Neural progenitor cell (in vitro differentiated cells): ENCODE measurements around the gene ATAD2B. TPM values are rescaled to one million over a fixed set of nuclear protein-coding genes. Genes with fewer than 3 reads are reported as not detected.

Experiments used
- DNase-seq: peaks from one replicate; pipeline ENCODE4 v3.0.0-alpha.2; 2016; ENCODE audit warnings: low spot score
- H2AFZ ChIP-seq: fragments of 200-600 bp; sonication (generic); replicated peaks from 2 replicates; pipeline ENCODE4 v1.6.1; 2016; ENCODE audit warnings: antibody characterized with exemption
- H3F3A ChIP-seq: fragments of 200-600 bp; sonication (generic); 2 replicates; pipeline ENCODE4 v1.6.1; 2016; ENCODE audit warnings: antibody characterized with exemption, low read depth
- H3K27ac ChIP-seq: fragments of 200-600 bp; sonication (generic); 2 replicates; pipeline ENCODE4 v1.5.1; 2016; ENCODE audit warnings: mild to moderate bottlenecking
- H3K27me3 ChIP-seq: fragments of 200-600 bp; sonication (generic); 2 replicates; pipeline ENCODE4 v1.6.1; 2016; ENCODE audit warnings: mild to moderate bottlenecking, moderate library complexity
- H3K36me3 ChIP-seq: fragments of 200-600 bp; sonication (generic); 2 replicates; pipeline ENCODE4 v1.5.1; 2016
- H3K4me1 ChIP-seq: fragments of 200-600 bp; sonication (generic); 2 replicates; pipeline ENCODE4 v1.6.1; 2016; ENCODE audit warnings: mixed run types
- H3K4me2 ChIP-seq: fragments of 200-600 bp; sonication (generic); 2 replicates; pipeline ENCODE4 v1.6.1; 2016
- H3K4me3 ChIP-seq: fragments of 200-600 bp; sonication (generic); 2 replicates; pipeline ENCODE4 v1.5.1; 2016
- H3K79me2 ChIP-seq: fragments of 200-600 bp; sonication (generic); 2 replicates; pipeline ENCODE4 v1.6.1; 2016; ENCODE audit warnings: low read depth
- H3K9ac ChIP-seq: fragments of 200-600 bp; sonication (generic); 2 replicates; pipeline ENCODE4 v1.6.1; 2016
- H3K9me3 ChIP-seq: fragments of 200-600 bp; sonication (generic); 2 replicates; pipeline ENCODE4 v1.5.1; 2016; ENCODE audit warnings: low read depth
- H4K20me1 ChIP-seq: fragments of 200-600 bp; sonication (generic); 2 replicates; pipeline ENCODE4 v1.6.1; 2016; ENCODE audit warnings: low read depth
- H3K27ac Mint-ChIP-seq: 3 replicates; pipeline ENCODE4 v1.8.0; 2021; ENCODE audit warnings: mixed read lengths
- H3K27me3 Mint-ChIP-seq: 2 replicates; pipeline ENCODE4 v1.8.0; 2022; ENCODE audit warnings: low read depth, mild to moderate bottlenecking, inconsistent platforms, moderate library complexity, mixed read lengths; ENCODE audit not compliant: insufficient read depth
- H3K36me3 Mint-ChIP-seq: 3 replicates; pipeline ENCODE4 v1.8.0; 2021; ENCODE audit warnings: mixed read lengths
- H3K4me1 Mint-ChIP-seq: 3 replicates; pipeline ENCODE4 v1.8.0; 2021; ENCODE audit warnings: mixed read lengths
- H3K4me3 Mint-ChIP-seq: 3 replicates; pipeline ENCODE4 v1.8.0; 2021; ENCODE audit warnings: mild to moderate bottlenecking, moderate library complexity, mixed read lengths
- H3K9me3 Mint-ChIP-seq: 3 replicates; pipeline ENCODE4 v1.8.0; 2020; ENCODE audit warnings: mixed read lengths
- EZH2 ChIP-seq: fragments of 200-600 bp; sonication (generic); IDR thresholded peaks from 2 replicates; pipeline ENCODE4 v1.6.1; 2017; ENCODE audit warnings: antibody characterized with exemption, mild to moderate bottlenecking, moderate library complexity
- EZH2phosphoT487 ChIP-seq: fragments of 200-600 bp; sonication (generic); IDR thresholded peaks from 2 replicates; pipeline ENCODE4 v1.6.1; 2017; ENCODE audit warnings: antibody characterized with exemption
- total RNA-seq: library from RNA; depleted of rRNA; stranded (reverse); fragments of >200 nt; gene quantifications from 2 replicates; pipeline ENCODE4 v1.2.3, GENCODE V29; 2015; ENCODE audit warnings: low replicate concordance
- TF ChIP-seq, protein P1 (sequence below): fragments of 200-600 bp; sonication (generic); IDR thresholded peaks from 2 replicates; pipeline ENCODE4 v1.5.1; 2017; ENCODE audit warnings: antibody characterized with exemption, mild to moderate bottlenecking

Gene ATAD2B
- total RNA-seq, 1 donor from 2014 or later: 38.7 TPM

DNA sequence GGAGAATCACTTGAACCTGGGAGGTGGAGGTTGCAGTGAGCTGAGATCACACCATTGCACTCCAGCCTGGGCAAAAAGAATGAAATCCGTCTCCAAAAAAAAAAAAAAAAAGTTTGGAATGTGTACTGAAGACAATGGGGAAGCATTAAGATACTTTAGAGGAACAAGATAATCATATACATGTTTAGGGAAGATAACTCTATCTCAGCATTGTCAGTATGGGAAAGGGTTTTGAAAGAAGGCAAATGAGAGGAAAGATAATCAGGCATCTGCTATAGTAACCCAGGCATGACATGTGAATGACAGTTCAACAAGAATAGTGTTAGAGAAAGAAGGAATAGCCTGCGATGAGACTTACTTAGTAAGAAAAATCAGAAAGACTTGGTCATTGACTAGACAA is 112.0 kb downstream of the ATAD2B start:
- peaks cover 5% of the 10 kb centered on the region for H3F3A ChIP-seq
- no peaks in the 10 kb centered on the region for H4K20me1 ChIP-seq
- H2AFZ ChIP-seq: no peak overlapping the region
- no peaks in the 10 kb centered on the region for H3K9me3 ChIP-seq
- Mint-ChIP-seq H3K36me3 (peaks cover 15% of the 10 kb centered on the region), H3K27ac (no peak overlapping the region), H3K4me1 (peaks cover 3% of the 10 kb centered on the region), H3K27me3 (no peaks in the 10 kb centered on the region), H3K4me3 (no peak overlapping the region), H3K9me3 (no peaks in the 10 kb centered on the region)
- H3K79me2 ChIP-seq: no peaks in the 10 kb centered on the region
- H3K36me3 ChIP-seq: peaks cover 5% of the 10 kb centered on the region
- no peak overlapping the region for H3K4me2 ChIP-seq
- H3K27me3 ChIP-seq: no peaks in the 10 kb centered on the region
- no peak overlapping the region for H3K9ac ChIP-seq
- no peak overlapping the region for H3K4me3 ChIP-seq
- DNase-seq: no peak
- no peak for TF ChIP-seq EZH2phosphoT487
- no peak for TF ChIP-seq EZH2
- TF ChIP-seq, protein P1, sequence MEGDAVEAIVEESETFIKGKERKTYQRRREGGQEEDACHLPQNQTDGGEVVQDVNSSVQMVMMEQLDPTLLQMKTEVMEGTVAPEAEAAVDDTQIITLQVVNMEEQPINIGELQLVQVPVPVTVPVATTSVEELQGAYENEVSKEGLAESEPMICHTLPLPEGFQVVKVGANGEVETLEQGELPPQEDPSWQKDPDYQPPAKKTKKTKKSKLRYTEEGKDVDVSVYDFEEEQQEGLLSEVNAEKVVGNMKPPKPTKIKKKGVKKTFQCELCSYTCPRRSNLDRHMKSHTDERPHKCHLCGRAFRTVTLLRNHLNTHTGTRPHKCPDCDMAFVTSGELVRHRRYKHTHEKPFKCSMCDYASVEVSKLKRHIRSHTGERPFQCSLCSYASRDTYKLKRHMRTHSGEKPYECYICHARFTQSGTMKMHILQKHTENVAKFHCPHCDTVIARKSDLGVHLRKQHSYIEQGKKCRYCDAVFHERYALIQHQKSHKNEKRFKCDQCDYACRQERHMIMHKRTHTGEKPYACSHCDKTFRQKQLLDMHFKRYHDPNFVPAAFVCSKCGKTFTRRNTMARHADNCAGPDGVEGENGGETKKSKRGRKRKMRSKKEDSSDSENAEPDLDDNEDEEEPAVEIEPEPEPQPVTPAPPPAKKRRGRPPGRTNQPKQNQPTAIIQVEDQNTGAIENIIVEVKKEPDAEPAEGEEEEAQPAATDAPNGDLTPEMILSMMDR: no peak
- no peaks in the 10 kb centered on the region for H3K4me1 ChIP-seq
- no peak overlapping the region for H3K27ac ChIP-seq

- H3K4me3 Mint-ChIP-seq: no peak overlapping the region
- Histone ChIP-seq H3K9ac (no peak overlapping the region), H3K27ac (no peak overlapping the region), H3K4me2 (no peak overlapping the region), H3F3A (peaks cover 18% of the 10 kb centered on the region), H3K9me3 (no peaks in the 10 kb centered on the region), H3K4me1 (no peaks in the 10 kb centered on the region), H3K36me3 (peaks cover 9% of the 10 kb centered on the region), H4K20me1 (no peaks in the 10 kb centered on the region), H2AFZ (no peak overlapping the region), H3K27me3 (no peaks in the 10 kb centered on the region), H3K4me3 (no peak overlapping the region), H3K79me2 (no peaks in the 10 kb centered on the region)
- DNase-seq: no peak
- no peaks in the 10 kb centered on the region for H3K27me3 Mint-ChIP-seq
- TF ChIP-seq, protein P1: no peak
- TF ChIP-seq EZH2 (no peak), EZH2phosphoT487 (no peak)
- H3K4me1 Mint-ChIP-seq: peaks cover 3% of the 10 kb centered on the region
- H3K36me3 Mint-ChIP-seq: peaks cover 16% of the 10 kb centered on the region
- H3K9me3 Mint-ChIP-seq: no peaks in the 10 kb centered on the region
- no peak overlapping the region for H3K27ac Mint-ChIP-seq
Observed at GRCh38 chr2:23813438-23813837, 113.5 kb downstream of the ATAD2B start.

GRCh38 chr2:23809150-23809549 is 117.8 kb downstream of the ATAD2B start:
- TF ChIP-seq, protein P1: no peak
- TF ChIP-seq EZH2phosphoT487 (no peak), EZH2 (no peak)
- peaks cover 28% of the 10 kb centered on the region for H3F3A ChIP-seq
- H3K27ac ChIP-seq: peak overlapping the region; percentile 44
- no peaks in the 10 kb centered on the region for H3K9me3 Mint-ChIP-seq
- H3K4me2 ChIP-seq: no peak overlapping the region
- no peak overlapping the region for H3K27ac Mint-ChIP-seq
- no peaks in the 10 kb centered on the region for H3K9me3 ChIP-seq
- no peaks in the 10 kb centered on the region for H3K4me1 ChIP-seq
- no peak overlapping the region for H3K4me3 Mint-ChIP-seq
- H3K36me3 Mint-ChIP-seq: peaks cover 11% of the 10 kb centered on the region
- H3K79me2 ChIP-seq: no peaks in the 10 kb centered on the region
- H3K36me3 ChIP-seq: peaks cover 8% of the 10 kb centered on the region
- DNase-seq: no peak
- H3K4me1 Mint-ChIP-seq: peaks cover 3% of the 10 kb centered on the region
- no peaks in the 10 kb centered on the region for H3K27me3 Mint-ChIP-seq
- no peaks in the 10 kb centered on the region for H4K20me1 ChIP-seq
- H3K9ac ChIP-seq: no peak overlapping the region
- H3K4me3 ChIP-seq: no peak overlapping the region
- no peak overlapping the region for H2AFZ ChIP-seq
- H3K27me3 ChIP-seq: no peaks in the 10 kb centered on the region
